ENCODE data around the gene KCNG4.

KCNG4 gene

GRCh38 chr16:84262939-84263338, 23.1 kb upstream of the KCNG4 start:
- no peak for DNase-seq

- no peak for DNase-seq
Measured at GRCh38 chr16:84262031-84262430, 22.2 kb upstream of the KCNG4 start.

GRCh38 chr16:84260766-84261554, 21.1 kb upstream of the KCNG4 start:
- no peak for DNase-seq

- DNase-seq, result no peak
Measured at GRCh38 chr16:84259691-84260090, 19.9 kb upstream of the KCNG4 start.

- DNase-seq, result no peak
Measured at GRCh38 chr16:84258266-84258665, 18.5 kb upstream of the KCNG4 start.

GRCh38 chr16:84255050-84255810, 15.4 kb upstream of the KCNG4 start:
- DNase-seq, result no peak

GRCh38 chr16:84254062-84254461, 14.2 kb upstream of the KCNG4 start:
- no peak for DNase-seq

GRCh38 chr16:84253173-84253572, 13.4 kb upstream of the KCNG4 start:
- DNase-seq, result no peak

GRCh38 chr16:84252184-84252583, 12.4 kb upstream of the KCNG4 start:
- DNase-seq, result no peak

- no peak for DNase-seq
Measured at GRCh38 chr16:84247844-84248243, 8.0 kb upstream of the KCNG4 start.

GRCh38 chr16:84247331-84247730, 7.5 kb upstream of the KCNG4 start:
- DNase-seq, result no peak

GRCh38 chr16:84246679-84247077, 6.9 kb upstream of the KCNG4 start:
- no peak for DNase-seq

GRCh38 chr16:84245956-84246678, 6.3 kb upstream of the KCNG4 start:
- no peak for DNase-seq

GRCh38 chr16:84244728-84245127, 4.9 kb upstream of the KCNG4 start:
- DNase-seq, result no peak

GRCh38 chr16:84243732-84244131, 3.9 kb upstream of the KCNG4 start:
- DNase-seq, result no peak

GRCh38 chr16:84242839-84243238, 3.0 kb upstream of the KCNG4 start:
- DNase-seq, result no peak

- DNase-seq, result no peak
Measured at GRCh38 chr16:84241778-84242177, 2.0 kb upstream of the KCNG4 start.

GRCh38 chr16:84240455-84240854, 643 bp upstream of the KCNG4 start:
- DNase-seq, result no peak

- DNase-seq, result peak; percentile 52
Measured at GRCh38 chr16:84239141-84239769, 557 bp downstream of the KCNG4 start.

GRCh38 chr16:84237994-84238750, 1.6 kb downstream of the KCNG4 start:
- no peak for DNase-seq

GRCh38 chr16:84236671-84237070, 3.1 kb downstream of the KCNG4 start:
- DNase-seq, result no peak

All from right hindlimb (tissue), 1 donor.